Hepatocyte (in vitro differentiated cells): Measurements from ENCODE around the gene TSEN2.

Experiments used
- CTCF ChIP-seq: fragments of 200-600 bp; sonication (generic); IDR thresholded peaks from 2 replicates; pipeline ENCODE4 v1.5.1; 2016; ENCODE audit warnings: antibody characterized with exemption, mild to moderate bottlenecking; ENCODE audit not compliant: poor library complexity
- EZH2 ChIP-seq: fragments of 200-600 bp; sonication (generic); IDR thresholded peaks from 2 replicates; pipeline ENCODE4 v1.6.1; 2016; ENCODE audit warnings: antibody characterized with exemption, mild to moderate bottlenecking, borderline replicate concordance

GRCh38 chr3:12518261-12519028 lies 34.2 kb downstream of the TSEN2 start:
- no peak for TF ChIP-seq EZH2
- no peak for TF ChIP-seq CTCF
